GM21515 (cell line): ENCODE results near the gene AKR7A3.
"Not testable (repeated sequence)": the region's sequence is repeated elsewhere in the genome, so short reads cannot be mapped to it uniquely, and the experiment has no call there.

Source experiments
- ATAC-seq: cut with Tn5 transposase; IDR thresholded peaks from one replicate; pipeline ENCODE4 v1.9.1; 2021; ENCODE audit not compliant: unreplicated experiment

The AKR7A3 gene

DNA sequence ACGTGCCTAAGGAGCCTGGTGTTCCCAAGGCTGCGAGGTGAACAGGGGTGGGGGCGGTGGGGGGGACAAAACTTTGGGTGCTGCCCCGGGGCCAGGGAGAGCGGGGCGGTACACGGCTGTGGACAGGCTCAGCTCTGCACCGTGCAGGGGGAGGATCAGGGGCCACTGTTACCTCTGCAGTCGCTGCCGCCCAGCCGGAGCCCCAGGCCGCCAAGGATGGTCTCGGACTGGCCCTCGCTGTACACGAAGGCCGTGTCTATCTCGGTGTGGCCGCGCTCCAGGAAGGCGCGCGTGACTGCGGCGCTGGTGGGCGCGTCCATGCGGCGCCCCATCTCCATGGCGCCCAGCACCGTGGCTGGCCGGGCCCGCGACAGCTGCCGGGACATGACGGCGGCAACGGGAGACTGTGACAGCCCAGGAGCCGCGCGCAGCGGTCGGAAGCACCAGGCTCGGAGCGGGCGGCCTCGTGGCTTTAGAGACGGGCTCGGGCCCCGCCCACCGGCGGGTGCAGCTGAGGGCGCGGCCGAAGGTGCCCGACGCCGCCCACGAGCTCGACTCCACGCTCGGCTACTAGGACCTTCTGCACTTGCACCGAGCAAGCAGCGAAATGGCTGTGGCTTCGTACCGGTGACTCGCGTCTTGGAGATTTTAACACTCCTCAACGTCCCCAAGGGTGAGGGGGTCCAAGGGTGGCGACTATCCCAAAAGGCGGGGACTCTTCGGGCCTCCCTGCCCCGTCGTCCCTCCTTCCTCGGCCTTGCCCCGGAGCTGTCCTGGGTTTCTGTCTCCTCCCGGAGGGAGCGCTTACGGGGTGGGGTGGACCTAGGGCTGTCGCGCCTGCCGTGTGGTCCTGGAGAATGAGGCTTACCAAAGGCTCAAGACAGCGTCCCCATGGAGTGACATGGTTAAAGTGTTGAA is at the start of gene AKR7A3:
Gene AKR7A3, minus strand, starts transcription at position 447 of the 918 bp plus-strand sequence. Its CDS starts 61 bp downstream, at position 386.
- not testable (repeated sequence) for ATAC-seq

DNA sequence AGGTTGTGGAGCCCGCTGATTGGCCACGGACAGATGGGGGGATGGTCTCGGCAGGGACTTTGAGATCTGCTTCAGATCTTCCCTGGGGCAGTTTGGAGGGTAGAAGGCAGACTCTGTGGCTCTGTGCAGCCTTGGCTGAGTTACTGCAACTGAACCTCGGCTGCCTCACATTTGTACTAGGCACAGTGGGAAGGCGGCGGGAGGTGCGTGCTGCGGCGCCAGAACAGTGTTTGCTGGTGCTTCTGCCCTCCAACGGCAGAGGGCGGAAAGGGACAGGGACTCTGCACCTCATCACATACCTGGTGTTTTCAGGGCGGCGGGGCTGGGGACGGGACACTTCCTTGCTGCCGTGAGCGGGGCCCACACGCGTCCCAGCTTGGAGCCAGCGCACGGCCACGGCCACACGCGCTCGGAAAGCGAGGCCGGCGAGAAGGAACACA is 49.8 kb upstream of the AKR7A3 start:
- no peak for ATAC-seq

- ATAC-seq, result no peak
These were observed 48.7 kb upstream of the AKR7A3 start for GRCh38 chr1:19337289-19337688.

DNA sequence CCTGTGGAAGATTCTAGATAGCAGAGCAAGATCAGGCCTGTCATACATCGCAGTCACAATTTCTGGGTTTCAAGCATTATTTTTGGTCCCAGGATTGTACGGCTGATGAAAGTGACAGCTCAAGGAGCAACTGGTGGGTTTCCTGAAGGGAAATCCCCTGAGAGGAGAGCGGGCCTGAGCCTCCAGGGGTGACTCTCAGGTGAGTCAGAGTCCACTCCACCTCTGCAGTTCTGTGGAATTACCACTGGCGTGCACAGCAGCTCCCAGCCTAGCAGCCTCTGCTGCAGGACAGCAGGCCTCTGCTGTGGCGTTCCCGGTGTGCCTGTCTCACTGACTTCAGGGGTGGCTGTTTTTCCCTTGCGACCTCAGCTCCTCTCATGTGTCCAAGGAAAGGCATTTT is 48.0 kb upstream of the AKR7A3 start:
- ATAC-seq, result no peak

- no peak for ATAC-seq
These were observed 45.2 kb upstream of the AKR7A3 start for GRCh38 chr1:19333587-19334354.

- ATAC-seq, result no peak
These were observed 44.3 kb upstream of the AKR7A3 start for GRCh38 chr1:19332832-19333231.

DNA sequence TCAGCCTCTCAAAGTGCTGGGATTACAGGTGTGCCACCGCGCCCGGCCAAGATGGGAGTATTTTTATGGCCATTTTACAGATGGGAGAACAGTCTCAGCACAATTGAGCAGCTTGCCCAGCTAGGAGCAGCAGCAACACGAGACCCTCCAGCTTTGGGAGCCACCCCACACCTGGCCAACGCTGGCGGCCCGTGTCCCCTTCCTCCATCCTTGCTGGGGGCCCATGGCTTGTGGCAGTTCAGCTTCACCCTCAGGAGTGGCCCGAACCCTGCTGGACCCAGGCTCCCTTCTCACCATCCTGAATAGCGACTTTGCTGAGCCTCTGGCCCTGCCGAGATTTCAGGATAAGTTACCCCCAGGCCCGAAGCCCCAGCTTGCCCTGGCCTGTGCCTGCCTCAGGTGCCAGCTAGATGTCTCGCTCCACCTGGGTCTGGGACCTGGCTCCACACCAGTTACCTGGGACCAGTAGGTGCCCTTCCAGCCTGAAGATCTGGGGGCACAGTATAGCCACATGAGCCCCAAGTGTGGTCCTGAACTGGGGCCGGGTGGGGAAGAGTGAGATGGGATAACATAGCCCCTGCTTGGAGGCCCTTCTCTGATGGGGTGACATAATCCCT is 42.8 kb upstream of the AKR7A3 start:
- no peak for ATAC-seq

GRCh38 chr1:19330449-19331135 is 42.0 kb upstream of the AKR7A3 start:
- no peak for ATAC-seq

- ATAC-seq, result no peak
These were observed 41.0 kb upstream of the AKR7A3 start for GRCh38 chr1:19329611-19330010.

DNA sequence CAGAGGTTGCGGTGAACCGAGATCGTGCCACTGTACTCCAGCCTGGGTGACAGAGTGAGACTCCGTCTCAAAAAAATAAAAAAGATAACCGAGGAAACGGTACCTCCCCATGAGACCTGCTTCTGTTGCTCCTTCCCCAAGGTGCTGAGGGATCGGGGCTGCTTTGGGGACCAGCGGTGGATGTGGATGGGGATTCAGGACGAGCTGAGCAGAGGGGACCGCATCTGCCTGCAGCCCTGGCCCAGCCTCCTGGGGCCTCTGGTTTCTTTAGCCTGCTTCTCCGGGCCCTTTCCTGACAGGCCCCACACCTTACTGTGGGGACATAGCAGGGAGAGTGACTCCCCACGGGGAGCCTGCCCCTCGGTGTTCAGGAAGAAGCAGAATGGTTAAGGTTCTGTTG is 40.6 kb upstream of the AKR7A3 start:
- no peak for ATAC-seq

- ATAC-seq, result no peak
These were observed 39.9 kb upstream of the AKR7A3 start for GRCh38 chr1:19328486-19328885.

- no peak for ATAC-seq
These were observed 39.2 kb upstream of the AKR7A3 start for GRCh38 chr1:19327736-19328135.

DNA sequence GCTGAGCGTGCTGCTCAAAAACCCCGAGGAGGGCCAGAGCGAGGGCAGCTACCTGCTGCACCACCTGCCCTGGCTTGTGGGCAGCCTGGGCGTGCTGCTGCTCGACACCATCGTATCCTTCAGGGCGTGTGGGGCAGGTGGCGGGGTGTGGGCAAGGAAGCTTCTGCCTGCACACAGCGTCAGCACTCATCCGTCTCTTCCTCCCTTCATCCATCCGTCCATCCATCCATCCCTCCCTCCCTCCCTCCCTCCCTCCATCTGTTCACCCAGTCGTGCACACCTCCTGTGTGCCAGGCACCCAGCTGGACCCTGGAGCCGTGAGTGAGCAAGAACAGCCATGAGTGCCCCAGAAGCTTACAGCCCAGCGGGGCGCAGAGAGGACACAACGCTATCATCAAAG is 38.7 kb upstream of the AKR7A3 start:
- ATAC-seq, result no peak

DNA sequence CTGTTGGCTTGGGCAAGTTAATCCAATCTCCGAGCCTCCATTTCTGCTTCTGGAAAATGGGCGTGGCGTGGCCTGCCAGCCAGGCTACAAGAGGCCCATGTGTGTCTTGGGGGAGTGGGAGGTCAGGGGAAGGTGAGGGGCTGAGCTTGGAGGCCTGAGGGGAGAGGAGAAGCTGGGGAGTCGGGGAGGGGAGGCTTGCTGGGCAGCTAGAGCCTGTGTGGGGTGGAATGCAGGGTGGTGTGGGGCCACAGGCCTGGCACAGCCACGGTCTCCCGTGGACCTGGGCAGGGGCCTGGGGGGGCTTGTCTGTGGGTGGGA is 38.1 kb upstream of the AKR7A3 start:
- no peak for ATAC-seq

- no peak for ATAC-seq
These were observed 37.6 kb upstream of the AKR7A3 start for GRCh38 chr1:19325958-19326747.

GRCh38 chr1:19325368-19325957 is 36.9 kb upstream of the AKR7A3 start:
- no peak for ATAC-seq

DNA sequence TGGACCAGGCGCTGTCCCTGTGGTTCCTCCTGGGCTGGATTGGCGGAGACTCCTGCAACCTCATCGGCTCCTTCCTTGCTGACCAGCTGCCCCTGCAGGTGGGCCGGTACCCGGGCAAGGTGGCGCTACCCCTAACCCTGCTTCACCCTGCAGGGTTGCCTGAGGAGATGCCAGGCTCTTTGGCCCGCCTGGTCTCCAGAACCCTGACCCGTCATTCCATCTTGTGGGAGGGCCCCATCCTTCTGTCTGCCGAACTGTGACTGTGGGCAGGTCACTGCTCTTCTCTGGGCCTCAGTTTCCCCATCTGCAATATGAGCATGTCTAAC is 36.1 kb upstream of the AKR7A3 start:
- ATAC-seq, result no peak

DNA sequence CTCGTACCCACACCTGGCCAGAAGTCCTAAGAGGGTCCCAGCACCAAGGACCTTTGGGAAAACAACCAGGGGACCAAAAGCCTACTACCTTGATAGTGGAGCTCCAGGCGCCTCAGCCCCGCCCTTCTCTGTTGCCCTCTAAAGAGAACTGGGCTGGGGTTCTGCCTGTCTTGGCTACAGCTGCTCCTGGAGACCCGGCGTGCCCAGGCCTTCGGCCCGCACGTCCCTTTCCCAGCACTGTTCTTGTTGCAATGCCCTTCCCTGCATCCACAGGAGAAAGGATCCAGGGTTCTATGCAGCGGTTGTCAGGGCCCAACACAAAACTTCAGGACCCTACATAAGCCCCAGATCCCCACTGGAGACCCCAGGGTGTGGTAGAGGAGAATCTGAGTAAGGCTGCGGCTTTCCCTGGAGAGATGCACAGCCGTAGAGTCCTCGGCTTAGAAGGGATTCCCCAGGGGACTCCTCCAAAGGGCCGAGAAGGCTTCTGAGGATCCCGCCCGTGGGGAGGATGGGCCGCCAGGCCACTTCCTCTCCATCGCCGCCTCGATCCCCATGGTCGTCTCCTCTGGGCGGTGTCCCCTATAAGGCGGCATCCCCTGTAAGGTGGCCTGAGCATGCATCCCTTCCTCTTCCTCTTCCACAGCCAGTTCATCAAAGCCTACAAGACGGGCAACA is 35.6 kb upstream of the AKR7A3 start:
- no peak for ATAC-seq

GRCh38 chr1:19322481-19322880 is 33.9 kb upstream of the AKR7A3 start:
- no peak for ATAC-seq

DNA sequence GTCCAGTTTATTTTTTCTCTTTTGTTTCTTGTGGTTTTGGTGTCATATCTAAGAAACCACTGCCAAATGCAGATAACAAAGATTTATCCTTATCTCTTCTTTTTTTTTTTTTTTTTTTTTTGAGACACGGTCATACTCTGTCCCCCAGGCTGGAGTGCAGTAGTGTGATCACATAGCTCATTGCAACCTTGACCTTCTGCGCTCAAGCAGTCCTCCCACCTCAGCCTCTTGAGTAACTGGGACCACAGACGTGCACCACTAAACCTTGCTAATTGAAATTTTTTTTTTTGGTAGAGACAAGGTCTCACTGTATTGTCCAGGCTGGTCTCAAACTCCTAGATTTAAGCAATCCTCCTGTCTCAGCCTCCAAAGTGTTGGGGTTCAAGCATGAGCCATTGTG is 32.5 kb upstream of the AKR7A3 start:
- ATAC-seq, result no peak
